ENCODE data around the gene GABRP. TPM values are rescaled to one million over a fixed set of nuclear protein-coding genes. Genes with fewer than 3 reads are reported as not detected.

The GABRP gene
- polyA plus RNA-seq, 1 donor (not counting 4 experiments of a cell fraction or from before 2014, with no cell fraction given), result 0.18 TPM

- Histone ChIP-seq H3K27ac (ENCODE audit: control insufficient read depth, insufficient read depth, low read length) (no peak overlapping the region), H2AFZ (ENCODE audit: control insufficient read depth, low read length) (no peak overlapping the region), H3K4me2 (ENCODE audit: control insufficient read depth, extremely low read depth, insufficient read depth, low read depth, low read length) (no peak overlapping the region), H3K79me2 (ENCODE audit: control insufficient read depth, insufficient read depth, low read length) (no peaks in the 10 kb centered on the region), H3K36me3 (ENCODE audit: control insufficient read depth in 2 of 2, extremely low read depth in 1 of 2, insufficient read depth in 2 of 2, low read length in 2 of 2) (no peaks in the 10 kb centered on the region), H3K9ac (ENCODE audit: control insufficient read depth, extremely low read depth, insufficient read depth, low read length) (no peak overlapping the region), H3K4me3 (ENCODE audit: control insufficient read depth in 2 of 3, extremely low read depth in 1 of 3, insufficient read depth in 2 of 3, low read depth in 1 of 3, low read length in 3 of 3) (no peak overlapping the region), H3K4me1 (ENCODE audit: control insufficient read depth, extremely low read depth, insufficient read depth, low read length) (no peaks in the 10 kb centered on the region), H4K20me1 (ENCODE audit: control insufficient read depth, extremely low read depth, insufficient read depth, low read length) (no peaks in the 10 kb centered on the region), H3K27me3 (ENCODE audit: control insufficient read depth, extremely low read depth, insufficient read depth, low read length) (no peaks in the 10 kb centered on the region), H3K9me3 (ENCODE audit: control insufficient read depth, low read depth, low read length) (no peaks in the 10 kb centered on the region), H3K9me1 (ENCODE audit: control insufficient read depth, extremely low read depth, insufficient read depth, low read length) (no peaks in the 10 kb centered on the region)
- dilution Hi-C loops (cut with MboI; ENCODE audit: extremely low pct_ligation_motif_present, low sequenced_read_pairs), result no loop called here
- no peak for TF ChIP-seq EZH2 (IDR thresholded peaks at IDR 0.05; ENCODE audit: low read length)
- TF ChIP-seq, protein P1, sequence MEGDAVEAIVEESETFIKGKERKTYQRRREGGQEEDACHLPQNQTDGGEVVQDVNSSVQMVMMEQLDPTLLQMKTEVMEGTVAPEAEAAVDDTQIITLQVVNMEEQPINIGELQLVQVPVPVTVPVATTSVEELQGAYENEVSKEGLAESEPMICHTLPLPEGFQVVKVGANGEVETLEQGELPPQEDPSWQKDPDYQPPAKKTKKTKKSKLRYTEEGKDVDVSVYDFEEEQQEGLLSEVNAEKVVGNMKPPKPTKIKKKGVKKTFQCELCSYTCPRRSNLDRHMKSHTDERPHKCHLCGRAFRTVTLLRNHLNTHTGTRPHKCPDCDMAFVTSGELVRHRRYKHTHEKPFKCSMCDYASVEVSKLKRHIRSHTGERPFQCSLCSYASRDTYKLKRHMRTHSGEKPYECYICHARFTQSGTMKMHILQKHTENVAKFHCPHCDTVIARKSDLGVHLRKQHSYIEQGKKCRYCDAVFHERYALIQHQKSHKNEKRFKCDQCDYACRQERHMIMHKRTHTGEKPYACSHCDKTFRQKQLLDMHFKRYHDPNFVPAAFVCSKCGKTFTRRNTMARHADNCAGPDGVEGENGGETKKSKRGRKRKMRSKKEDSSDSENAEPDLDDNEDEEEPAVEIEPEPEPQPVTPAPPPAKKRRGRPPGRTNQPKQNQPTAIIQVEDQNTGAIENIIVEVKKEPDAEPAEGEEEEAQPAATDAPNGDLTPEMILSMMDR (optimal IDR thresholded peaks at IDR 0.05 in 1 of 3, IDR thresholded peaks at IDR 0.05 in 1 of 3, conservative IDR thresholded peaks at IDR 0.05 in 1 of 3; ENCODE audit: extremely low read depth in 1 of 3, insufficient read depth in 2 of 3, low read length in 3 of 3), result peak; percentile 11 to 48 (median 40)
- DNase-seq (ENCODE audit: low read depth, low spot score), result no peak
- FAIRE-seq, result no peak
Observed at GRCh38 chr5:170809551-170809950, 26.0 kb downstream of the GABRP start.

- dilution Hi-C loops (cut with MboI; ENCODE audit: extremely low pct_ligation_motif_present, low sequenced_read_pairs), result no loop called here
- Histone ChIP-seq H3K9me3 (ENCODE audit: control insufficient read depth, low read depth, low read length) (no peaks in the 10 kb centered on the region), H3K36me3 (ENCODE audit: control insufficient read depth in 2 of 2, extremely low read depth in 1 of 2, insufficient read depth in 2 of 2, low read length in 2 of 2) (no peaks in the 10 kb centered on the region), H3K9me1 (ENCODE audit: control insufficient read depth, extremely low read depth, insufficient read depth, low read length) (no peaks in the 10 kb centered on the region), H3K4me2 (ENCODE audit: control insufficient read depth, extremely low read depth, insufficient read depth, low read depth, low read length) (no peak overlapping the region), H3K4me1 (ENCODE audit: control insufficient read depth, extremely low read depth, insufficient read depth, low read length) (no peaks in the 10 kb centered on the region), H4K20me1 (ENCODE audit: control insufficient read depth, extremely low read depth, insufficient read depth, low read length) (no peaks in the 10 kb centered on the region), H3K79me2 (ENCODE audit: control insufficient read depth, insufficient read depth, low read length) (no peaks in the 10 kb centered on the region), H3K27me3 (ENCODE audit: control insufficient read depth, extremely low read depth, insufficient read depth, low read length) (no peaks in the 10 kb centered on the region), H3K27ac (ENCODE audit: control insufficient read depth, insufficient read depth, low read length) (no peak overlapping the region), H2AFZ (ENCODE audit: control insufficient read depth, low read length) (no peak overlapping the region), H3K9ac (ENCODE audit: control insufficient read depth, extremely low read depth, insufficient read depth, low read length) (no peak overlapping the region), H3K4me3 (ENCODE audit: control insufficient read depth in 2 of 3, extremely low read depth in 1 of 3, insufficient read depth in 2 of 3, low read depth in 1 of 3, low read length in 3 of 3) (no peak overlapping the region)
- DNase-seq (ENCODE audit: low read depth, low spot score), result no peak
- FAIRE-seq, result no peak
- TF ChIP-seq, protein P1 (optimal IDR thresholded peaks at IDR 0.05 in 1 of 3, IDR thresholded peaks at IDR 0.05 in 1 of 3, conservative IDR thresholded peaks at IDR 0.05 in 1 of 3; ENCODE audit: extremely low read depth in 1 of 3, insufficient read depth in 2 of 3, low read length in 3 of 3), result no peak
- TF ChIP-seq EZH2 (IDR thresholded peaks at IDR 0.05; ENCODE audit: low read length), result no peak
Observed at GRCh38 chr5:170811719-170812118, 28.2 kb downstream of the GABRP start.
